Stimulated activated CD8-positive, alpha-beta memory T cell treated with anti-CD3 and anti-CD28 coated beads, Interleukin-4, amount 100 ng/mL, for 48 hours (primary cell): ENCODE results near the gene MUCL1.
A peak's percentile ranks its signal among the peaks of the same experiment; 100 is the strongest.
"Not testable (repeated sequence)": the region's sequence is repeated elsewhere in the genome, so short reads cannot be mapped to it uniquely, and the experiment has no call there.

Source experiments
- DNase-seq: peaks from one replicate; pipeline ENCODE4 v3.0.0-alpha.2; 2020

Gene MUCL1, protein sequence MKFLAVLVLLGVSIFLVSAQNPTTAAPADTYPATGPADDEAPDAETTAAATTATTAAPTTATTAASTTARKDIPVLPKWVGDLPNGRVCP

DNA sequence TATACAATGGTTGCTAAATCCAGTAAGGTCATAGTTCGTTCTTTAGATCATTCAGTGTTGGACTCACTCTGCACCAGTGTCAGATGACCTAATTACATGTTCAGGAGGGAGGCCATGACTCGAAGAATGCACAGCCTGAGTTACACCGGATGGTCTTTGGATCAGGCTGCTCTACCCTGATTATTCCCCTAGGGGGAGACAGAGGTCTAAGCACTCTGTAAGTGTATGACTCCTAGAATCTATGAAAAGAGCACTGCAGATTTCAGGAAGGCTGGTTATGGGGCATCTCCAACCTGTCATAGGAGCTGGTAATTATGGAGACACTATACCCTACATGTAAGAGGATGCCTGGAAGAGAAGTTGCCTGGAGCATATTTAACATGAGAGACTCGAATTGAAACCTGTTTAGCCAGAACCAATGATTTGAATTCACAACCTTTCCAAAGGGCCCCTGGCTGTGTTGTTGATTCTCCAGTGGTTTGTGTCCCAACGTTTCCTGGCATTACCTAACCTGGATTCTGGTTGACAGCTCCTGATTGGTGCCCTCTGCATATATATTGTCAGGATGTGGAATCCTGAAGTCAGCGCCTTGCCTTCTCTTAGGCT, at the start of gene MUCL1:
Gene MUCL1, plus strand, starts transcription at position 584 of the 606 bp plus-strand sequence. CDS start 67 bp downstream, outside the sequence.
- peak; percentile 82 for DNase-seq

DNA sequence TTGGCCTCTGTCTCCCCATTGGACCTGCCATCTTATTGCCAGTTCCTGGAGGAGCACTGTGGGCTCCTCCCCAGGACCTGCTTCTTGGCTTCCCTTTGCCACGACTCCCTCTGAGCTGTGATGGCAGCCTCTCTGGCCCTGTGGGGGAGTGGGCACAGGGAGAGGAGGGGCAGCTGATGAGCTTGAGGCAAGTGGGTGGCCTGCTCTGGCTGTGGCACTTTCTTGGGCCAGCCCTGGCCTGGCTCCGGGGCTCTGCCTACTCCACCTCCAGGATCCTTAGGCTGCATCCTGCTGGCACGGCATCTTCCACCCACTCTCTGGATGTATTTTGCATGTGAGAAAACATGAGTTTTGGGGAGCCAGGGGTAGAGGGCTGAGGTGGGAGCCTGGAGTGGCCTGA, 32.6 kb upstream of the MUCL1 start:
- DNase-seq, result no peak

DNA sequence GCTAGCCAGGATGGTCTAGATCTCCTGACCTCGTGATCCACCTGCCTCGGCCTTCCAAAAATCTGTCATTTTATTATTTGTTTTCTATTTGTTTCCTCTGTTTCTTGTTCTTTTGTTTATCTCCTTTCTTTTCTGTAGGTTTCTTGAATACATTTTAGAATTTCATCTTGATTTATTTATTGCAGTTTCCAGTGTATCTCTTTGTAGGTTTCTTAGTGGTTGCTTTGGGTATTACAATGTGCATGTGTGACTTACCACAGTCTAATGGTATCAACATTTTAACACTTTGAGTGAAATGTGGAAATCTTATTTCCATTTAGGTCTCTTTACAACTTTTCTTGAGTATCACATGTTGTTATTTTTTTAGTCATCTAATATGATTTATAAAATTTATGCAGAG, 29.9 kb upstream of the MUCL1 start:
- no peak for DNase-seq

DNA sequence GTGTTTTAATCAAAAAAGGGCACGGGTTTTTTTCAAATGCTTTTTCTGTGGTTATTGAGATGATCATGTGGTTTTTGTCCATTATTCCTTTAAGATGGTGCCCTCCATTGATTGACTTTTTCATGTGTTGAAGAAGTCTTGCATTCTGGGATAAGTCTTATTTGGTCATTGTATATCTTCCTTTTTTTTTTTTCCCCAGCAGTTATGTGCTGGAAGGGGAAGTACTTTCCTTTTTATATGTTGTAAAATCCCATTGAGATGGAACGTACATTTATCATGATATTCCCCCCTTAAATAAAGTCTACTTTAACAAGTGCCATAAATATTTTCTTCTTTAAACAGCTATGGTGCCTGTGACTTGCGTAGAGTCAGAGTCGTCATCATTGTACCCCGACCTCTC, 24.8 kb upstream of the MUCL1 start:
- no peak for DNase-seq

DNA sequence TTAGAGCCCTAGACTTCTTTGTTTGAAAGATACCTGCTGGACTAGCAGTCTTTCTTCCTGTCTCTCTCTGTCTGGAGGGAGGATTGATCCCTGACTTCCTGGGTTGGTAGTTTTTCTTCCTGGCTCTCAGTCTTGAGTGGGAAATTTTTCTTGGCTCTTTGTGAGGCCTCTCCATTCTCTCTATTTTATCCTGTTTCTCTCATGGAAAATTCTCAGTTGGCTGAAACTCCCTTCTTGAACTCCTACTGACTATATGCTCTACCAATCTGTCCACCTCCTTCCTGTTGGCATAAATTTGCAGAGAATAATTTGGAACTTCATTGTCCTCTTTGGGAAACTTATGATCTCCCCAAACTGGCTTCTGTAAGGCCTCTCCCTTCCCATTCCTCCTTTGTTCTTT, 24.1 kb upstream of the MUCL1 start:
- DNase-seq, result no peak

DNA sequence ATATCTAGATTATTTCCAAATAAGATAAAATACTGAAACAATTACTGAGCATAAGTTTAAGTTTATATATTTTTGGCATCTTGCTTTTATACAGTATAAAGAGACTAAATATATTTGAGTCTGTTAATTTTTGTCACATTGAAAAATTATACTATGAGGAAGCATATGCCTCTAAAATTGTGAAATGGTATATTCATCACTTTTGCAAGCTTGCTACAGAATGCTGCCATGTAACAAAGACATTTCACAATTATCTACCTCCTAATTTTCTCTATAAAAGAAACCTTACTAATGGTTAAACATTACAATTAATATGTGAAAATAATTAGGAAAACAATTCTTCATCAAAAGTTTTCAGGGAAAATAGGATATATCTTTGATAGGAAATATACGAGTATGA, 22.7 kb upstream of the MUCL1 start:
- DNase-seq, result no peak

DNA sequence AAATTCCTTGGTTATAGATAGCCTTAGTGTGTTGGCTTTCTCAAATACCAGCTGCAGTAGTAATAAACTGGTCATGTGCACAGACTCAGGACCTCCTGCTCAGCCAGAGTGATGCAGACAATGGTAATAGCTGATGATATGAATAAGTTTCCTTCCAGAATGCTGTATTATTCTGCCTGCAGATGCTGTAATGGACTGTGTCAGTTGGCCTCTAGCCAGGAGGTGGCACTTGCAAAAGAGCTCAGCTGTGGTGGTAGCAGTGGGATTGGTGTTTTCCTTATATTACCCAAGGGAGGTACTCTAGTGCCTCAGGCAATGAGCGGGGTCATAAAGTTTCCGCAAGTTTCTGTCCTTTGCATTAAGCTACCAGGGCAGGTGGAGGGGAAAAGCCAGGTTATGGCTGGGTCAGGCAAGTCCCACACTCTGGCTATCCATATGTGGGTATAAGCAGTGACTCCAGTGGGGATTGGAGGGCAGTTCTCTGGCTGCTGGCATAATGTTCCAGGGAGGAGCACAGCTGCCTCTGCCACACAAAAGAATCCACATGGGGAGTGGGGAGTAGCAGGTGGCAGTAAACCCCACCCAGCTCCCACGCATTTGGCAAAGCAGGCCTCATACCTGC, 14.0 kb upstream of the MUCL1 start:
- no peak for DNase-seq

DNA sequence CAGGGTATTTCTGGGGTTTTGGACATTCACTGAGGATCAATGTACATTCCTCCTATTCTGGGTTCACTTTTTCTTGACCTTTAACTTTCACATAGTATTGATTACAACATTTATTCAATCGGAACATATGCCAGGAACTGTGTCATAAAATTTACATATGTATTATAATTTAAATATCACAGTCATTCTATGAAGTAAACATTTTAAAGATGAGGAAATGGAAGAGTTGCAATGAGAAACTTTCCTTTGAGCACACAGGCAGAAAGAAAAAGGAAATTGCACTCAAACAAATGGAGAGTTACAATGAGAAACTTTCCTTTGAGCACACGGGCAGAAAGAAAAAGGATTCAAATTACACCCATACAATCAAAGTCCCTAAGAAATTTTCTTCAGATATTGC, 3.1 kb downstream of the MUCL1 start:
- DNase-seq, result no peak

DNA sequence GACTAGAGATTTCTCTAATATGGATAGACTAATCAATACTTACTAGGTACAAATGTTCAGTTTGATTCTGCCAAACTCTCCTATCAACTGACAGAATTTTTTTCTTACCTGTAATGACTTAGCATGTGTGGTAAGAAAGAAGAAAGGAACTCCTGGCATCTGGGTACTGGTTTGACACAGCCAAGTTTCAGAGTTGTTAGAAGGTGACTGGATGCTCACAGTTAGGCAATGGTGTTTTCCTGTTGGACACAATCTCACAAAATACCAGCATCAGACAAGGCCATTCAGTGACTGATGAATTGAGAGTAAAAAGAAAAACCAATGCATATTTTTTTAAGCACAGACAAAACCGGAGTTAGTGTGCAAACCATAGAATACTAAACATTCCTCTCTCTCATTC, 4.2 kb downstream of the MUCL1 start:
- no peak for DNase-seq

DNA sequence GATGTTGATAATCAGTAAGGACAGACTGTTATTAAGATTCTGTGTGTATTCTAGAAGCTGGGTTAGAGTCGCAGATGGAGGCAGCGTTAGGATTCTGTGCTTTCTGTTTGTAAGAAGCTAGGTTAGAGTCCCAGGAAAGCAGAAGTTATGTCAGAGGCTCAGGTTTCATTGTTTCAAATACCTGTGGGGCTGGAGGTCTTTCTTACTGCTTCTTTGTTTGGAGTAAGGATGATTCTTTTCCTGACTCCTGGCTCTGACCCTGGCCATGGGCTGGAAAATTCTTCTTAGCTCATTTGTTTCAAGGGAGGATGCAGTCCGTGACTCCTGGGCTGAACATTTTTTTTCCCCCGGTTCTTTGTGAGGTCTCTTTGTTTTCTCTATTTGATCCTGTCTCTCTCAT, 5.2 kb downstream of the MUCL1 start:
- DNase-seq, result no peak

DNA sequence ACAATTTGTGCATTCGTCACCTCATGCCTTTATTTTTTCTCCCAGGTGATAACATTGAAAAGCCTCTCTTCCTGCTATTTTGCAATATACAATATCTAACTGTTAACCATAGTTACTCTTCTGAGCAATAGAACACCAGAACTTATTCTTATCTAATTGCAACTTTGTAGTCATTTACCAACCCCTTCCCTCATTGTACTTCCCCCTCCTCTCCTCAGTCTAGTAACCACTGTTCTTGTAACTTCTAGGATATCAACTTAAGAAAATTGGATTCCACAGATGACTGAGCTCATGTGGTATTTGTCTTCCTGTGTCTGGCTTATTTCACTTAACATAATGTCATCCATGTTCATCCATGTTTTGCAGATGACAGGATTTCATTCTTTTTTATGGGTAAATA, 7.6 kb downstream of the MUCL1 start:
- no peak for DNase-seq

DNA sequence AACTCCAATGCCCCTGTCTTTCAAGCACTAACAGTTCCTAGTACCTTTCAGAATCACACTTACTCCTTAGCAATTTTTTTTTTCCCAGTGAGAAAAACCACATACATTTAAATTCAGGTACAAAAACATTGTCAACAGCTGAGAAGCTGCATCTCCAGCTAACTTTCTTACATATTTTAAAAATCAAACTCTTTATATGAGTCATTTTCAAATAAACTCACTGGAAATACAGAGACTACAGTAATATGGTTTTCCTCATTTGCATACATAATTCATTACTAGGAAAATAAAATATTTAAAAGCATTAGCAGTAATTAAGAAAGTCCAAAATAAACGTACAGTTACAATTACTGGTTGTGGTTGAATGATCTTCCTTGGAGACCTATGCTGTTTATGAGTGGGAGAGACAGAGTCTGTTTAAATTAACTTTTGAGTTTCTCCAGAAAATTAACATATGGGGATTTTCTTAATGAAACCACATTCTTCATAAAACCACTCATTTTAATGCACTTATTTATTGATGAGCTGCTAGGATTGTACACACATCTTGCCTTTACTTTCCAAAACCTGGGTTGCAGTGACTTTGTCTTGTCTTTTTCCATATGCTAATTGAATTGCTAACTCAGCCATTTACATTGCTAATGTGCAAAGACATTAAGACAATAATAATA, 9.8 kb downstream of the MUCL1 start:
- DNase-seq, result no peak

DNA sequence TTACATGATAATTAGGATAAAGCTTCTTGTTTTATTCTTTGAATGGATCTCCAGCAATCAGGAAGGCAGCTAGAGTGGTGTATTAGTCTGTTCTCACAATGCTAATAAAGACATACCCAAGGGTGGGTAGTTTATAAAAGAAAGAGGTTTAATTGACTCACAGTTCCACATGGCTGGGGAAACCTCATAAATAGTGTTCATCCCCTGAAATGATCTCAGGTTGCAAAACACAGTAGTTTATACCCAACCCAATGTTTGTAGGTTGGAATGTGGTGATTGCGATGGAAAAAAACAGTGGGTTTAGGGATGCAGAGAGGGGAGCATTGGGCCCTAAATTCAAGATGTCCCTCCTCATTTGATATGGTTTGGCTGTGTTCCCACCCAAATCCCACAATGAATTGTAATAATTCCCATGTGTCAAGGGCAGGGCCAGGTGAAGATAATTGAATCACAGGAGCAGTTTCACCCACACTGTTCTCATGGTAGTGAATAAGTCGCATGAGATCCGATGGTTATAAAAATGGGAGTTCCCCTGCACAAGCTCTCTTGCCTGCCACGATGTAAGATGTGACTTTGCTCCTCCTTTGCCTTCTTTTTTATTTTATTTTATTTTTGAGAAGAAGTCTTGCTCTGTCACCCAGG, 11.5 kb downstream of the MUCL1 start:
- no peak for DNase-seq

DNA sequence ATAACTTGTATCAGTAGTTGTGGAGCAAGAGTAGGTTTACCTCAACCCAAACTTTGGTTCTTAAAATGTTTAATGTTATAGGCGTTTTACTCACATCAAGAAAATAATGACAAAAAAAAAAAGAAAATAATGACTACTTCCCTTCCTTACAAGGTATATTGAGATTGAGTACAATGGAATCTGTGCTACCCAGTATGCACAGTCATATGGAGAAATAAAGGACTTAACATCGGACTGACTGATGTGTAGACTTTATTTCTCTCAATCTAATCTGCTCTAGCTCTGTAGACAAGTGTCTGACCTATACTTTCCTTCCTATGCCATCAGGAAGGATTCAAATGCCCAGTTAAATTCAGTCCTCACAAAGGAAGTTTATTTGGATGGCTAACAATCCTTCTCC, 14.4 kb downstream of the MUCL1 start:
- DNase-seq, result no peak

DNA sequence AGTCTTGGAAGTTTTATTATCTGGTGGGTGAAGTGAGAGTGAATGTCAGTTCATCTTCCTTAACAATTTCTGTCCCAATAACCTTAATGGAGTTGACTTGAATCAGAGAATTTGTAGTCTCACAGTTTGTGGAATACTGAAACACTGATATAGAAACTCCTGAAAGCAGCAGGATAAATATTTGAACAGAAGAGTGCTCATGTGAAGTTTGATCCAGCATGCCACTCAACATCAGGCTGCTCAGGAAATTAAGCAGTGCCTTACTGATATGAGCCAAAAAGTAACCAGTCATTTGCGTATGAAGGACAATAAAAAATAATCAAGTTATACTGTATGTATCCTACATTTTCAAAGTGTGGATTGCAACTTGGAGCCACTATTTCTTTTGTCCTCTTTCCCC, 15.7 kb downstream of the MUCL1 start:
- DNase-seq, result no peak

DNA sequence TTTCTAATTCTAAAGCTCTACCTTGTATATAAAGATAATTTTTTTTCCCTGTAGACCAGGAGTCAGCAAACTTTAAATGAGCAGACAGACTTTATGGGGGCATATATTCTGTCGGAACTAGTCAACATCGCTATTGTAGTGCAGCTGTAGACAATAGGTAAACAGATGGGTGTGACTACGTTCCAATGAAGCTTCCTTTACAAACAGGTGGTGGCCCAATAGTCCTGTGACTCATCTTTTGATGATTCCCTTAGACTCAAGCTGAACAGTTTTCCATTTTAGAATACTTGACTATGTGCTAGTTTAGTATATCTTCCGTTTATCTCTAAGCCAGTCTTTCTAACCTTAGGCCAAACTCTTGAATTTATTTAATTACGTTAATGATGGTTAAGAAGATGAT, 16.3 kb downstream of the MUCL1 start:
- DNase-seq, result no peak

DNA sequence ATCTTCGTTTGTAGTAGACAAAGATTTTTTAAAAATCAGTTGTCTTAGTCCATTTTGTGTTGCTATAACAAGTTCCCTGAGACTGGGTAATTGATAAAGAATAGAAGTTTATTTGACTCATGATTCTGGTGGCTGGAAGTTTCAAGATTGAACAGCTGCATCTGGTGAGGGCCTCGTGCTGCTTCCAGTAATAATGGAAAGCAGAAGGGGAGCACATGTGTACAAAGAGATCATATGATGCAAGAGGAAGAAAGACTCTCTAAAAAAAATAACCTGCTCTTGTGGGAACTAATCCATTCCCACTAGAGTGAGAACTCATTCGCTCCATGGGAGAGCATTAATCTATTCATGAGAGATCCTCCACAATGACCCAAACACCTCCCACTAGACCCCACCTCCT, 24.8 kb downstream of the MUCL1 start:
- no peak for DNase-seq

DNA sequence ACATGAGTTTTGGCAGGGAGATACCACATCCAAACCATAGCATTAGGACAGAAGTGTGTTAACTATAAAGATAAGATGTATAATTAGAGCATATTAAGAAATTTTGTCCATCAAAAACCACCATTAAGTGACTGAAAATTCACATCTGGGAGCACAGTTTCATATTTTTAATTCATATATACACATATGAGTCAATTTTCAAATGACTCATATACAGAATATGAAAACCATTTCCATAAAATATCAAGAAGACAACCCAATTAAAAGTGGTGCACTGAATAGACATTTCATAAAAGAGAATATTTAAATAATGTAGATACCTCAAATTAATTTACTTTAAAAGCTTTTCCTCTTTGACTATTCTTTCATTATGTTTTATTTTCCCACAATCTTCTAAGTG, 25.3 kb downstream of the MUCL1 start:
- no peak for DNase-seq

DNA sequence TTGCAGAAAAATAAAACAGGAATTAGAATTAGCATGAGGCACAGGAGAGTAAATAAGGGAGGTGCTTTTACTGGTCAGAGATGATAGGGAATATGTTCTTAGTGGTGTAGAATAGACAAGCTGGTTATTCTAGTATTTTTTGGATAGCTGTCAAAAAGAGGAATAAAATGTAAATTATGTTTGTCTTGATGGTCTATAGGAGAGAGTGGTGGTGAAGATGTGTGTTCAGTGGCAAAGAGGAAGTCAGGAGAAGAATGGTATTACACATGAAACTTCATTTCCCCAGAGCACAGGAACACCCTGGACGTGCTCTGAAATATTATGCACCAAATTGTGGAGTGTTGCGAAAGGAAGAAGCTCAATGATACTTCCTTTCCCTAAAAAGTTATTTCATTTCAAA, 27.8 kb downstream of the MUCL1 start:
- no peak for DNase-seq

DNA sequence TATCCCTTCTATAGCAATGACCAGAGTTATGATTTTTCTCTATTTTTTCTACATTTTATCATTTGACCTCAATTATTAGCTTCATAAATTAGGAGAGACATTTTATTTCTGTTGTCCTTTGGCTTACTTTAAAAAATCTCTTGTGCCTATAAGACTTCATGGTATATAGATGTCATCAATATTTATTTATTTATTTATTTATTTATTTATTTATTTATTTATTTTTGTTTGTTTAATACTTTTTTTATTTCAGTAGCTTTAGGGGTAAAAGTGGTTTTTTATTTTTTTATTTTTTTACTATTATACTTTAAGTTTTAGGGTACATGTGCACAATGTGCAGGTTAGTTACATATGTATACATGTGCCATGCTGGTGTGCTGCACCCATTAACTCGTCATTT, 28.3 kb downstream of the MUCL1 start:
- not testable (repeated sequence) for DNase-seq

DNA sequence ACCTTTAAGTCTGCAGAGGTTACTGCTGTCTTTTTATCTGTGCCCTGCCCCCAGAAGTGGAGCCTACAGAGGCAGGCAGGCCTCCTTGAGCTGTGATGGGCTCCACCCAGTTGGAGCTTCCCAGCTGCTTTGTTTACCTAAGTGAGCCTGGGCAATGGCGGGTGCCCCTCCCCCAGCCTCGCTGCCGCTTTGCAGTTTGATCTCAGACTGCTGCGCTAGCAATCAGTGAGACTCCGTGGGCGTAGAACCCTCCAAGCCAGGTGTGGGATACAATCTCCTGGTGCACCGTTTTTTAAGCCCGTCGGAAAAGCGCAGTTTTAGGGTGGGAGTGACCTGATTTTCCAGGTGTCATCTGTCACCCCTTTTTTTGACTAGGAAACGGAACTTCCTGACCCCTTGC, 34.1 kb downstream of the MUCL1 start:
- not testable (repeated sequence) for DNase-seq

DNA sequence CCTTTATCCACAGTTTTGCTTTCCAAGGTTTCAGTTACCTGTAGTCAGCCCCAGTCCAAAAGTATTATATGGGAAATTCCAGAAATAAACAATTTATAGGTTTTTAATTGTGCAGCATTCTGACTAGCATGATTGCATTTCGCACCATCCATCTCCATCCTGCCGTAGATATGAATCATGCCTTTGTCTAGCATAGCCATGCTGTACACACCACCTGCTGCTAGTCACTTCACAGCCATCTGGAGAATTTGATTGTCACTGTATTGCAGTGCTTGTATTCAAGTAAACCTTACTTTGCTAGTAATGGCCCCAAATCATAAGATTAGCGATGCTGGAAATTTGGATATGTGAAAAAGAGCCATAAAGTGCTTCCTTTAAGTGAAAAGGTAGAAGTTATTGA, 36.0 kb downstream of the MUCL1 start:
- DNase-seq, result no peak

DNA sequence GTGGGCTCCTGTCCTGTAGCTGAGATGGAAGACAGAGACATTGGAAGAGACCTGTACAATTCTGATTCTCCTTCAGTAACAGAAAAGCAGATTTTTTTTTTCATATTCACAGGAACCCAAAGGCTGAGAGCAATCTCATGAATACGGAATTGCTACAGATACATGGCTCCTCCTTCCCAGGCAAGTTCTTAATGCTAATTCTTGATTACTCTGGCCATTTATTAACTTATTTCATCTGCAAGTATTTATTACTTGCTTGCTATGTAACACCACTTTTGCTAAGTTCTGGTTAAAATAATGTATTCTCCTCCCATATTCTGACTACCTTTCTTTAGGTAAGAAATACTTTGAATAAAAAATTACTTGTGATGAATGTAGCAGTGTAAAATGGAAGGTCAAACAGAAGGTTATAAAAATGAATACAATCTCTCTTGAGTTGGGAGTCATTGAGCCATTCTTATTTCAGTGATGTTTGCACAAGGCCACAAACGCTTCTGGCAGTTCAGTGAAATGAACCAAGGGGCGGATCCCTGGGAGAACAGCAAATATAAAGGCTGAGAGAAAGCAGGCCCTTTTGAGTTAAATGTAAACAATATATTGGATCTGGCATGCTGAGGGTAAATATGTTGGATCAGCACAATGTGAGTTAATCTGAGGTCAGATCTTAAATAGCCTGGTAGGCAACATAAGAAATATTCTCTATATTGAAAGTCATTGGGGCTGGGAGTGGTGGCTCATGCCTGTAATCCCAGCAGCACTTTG, 37.6 kb downstream of the MUCL1 start:
- DNase-seq, result no peak
